GM12878 (cell line): ENCODE measurements around the gene VCAN. TPM values are rescaled to one million over a fixed set of nuclear protein-coding genes. Genes with fewer than 3 reads are reported as not detected.

ENCODE experiments used
- ATAC-seq: fragments of 200-7000 bp; cut with Tn5 transposase; 3 replicates; pipeline ENCODE4 v1.9.1; 2020; ENCODE audit warnings: mild to moderate bottlenecking, moderate library complexity
- BruUV-seq: library from RNA; stranded (reverse); fragments of 400-500 nt; replicated peaks from 2 replicates; lab custom pipeline; 2021; lab: Mats Ljungman, UMichigan
- CTCF ChIA-PET: fragments of 300-600 bp; sonication (Branson Sonifier 250); formaldehyde crosslinking; extraction: SDS; loops from one replicate; lab custom pipeline; 2021; ENCODE audit warnings: inconsistent platforms; lab: Yijun Ruan, JAX
- POLR2A ChIA-PET: fragments of 350-600 bp; formaldehyde crosslinking; extraction: SDS; loops from one replicate; lab custom pipeline; 2021; ENCODE audit warnings: inconsistent platforms; lab: Charles Lee
- RAD21 ChIA-PET: fragments of 300-600 bp; sonication (Branson Sonifier 250); formaldehyde crosslinking; loops from one replicate; lab custom pipeline; 2023; ENCODE audit warnings: antibody characterized with exemption; ENCODE audit not compliant: unreplicated experiment; lab: Charles Lee
- SMC1A ChIA-PET: fragments of 300-600 bp; sonication (Branson Sonifier 250); formaldehyde crosslinking; loops from one replicate; lab custom pipeline; 2023; ENCODE audit not compliant: unreplicated experiment, uncharacterized antibody; lab: Charles Lee
- DNase-seq: peaks from one replicate; pipeline ENCODE4 v3.0.0-alpha.2; 2011; ENCODE audit warnings: low read depth, low spot score
- FAIRE-seq: peaks from 3 replicates; lab custom pipeline; 2011; peaks lifted over from hg19 to GRCh38; lab: Jason Lieb, UNC
- H2AFZ ChIP-seq: 2 replicates; pipeline ENCODE4 v1.6.0; 2011; ENCODE audit warnings: low read depth, low read length, control low read depth; ENCODE audit not compliant: control insufficient read depth
- H3K27ac ChIP-seq: 2 replicates; pipeline ENCODE4 v1.5.1; 2011; ENCODE audit warnings: control low read depth; ENCODE audit not compliant: control insufficient read depth, insufficient read depth
- H3K27me3 ChIP-seq, 2 experiments: replicated peaks in 1 of 2; 2 replicates each; pipeline versions ENCODE4 v1.6.0 to v1.6.1; 2011; ENCODE audit warnings: low read length in 1 of 2; ENCODE audit not compliant: control insufficient read depth in 2 of 2, insufficient read depth in 2 of 2
- H3K36me3 ChIP-seq, 2 experiments: 2 replicates each; pipeline ENCODE4 v1.5.1; 2011; ENCODE audit warnings: low read length in 1 of 2; ENCODE audit not compliant: control insufficient read depth in 2 of 2, insufficient read depth in 2 of 2
- H3K4me1 ChIP-seq: 2 replicates; pipeline ENCODE4 v1.6.1; 2011; ENCODE audit warnings: mild to moderate bottlenecking, low read length, moderate library complexity, mixed read lengths; ENCODE audit not compliant: control insufficient read depth, insufficient read depth
- H3K4me2 ChIP-seq: 2 replicates; pipeline ENCODE4 v1.6.0; 2011; ENCODE audit warnings: control low read depth; ENCODE audit not compliant: control insufficient read depth, insufficient read depth
- H3K4me3 ChIP-seq: fragments of 200-600 bp; sonication (generic); 2 replicates; pipeline ENCODE4 v1.5.1; 2016
- H3K79me2 ChIP-seq: 2 replicates; pipeline ENCODE4 v1.6.0; 2011; ENCODE audit warnings: low read length; ENCODE audit not compliant: control insufficient read depth, insufficient read depth
- H3K9ac ChIP-seq: 2 replicates; pipeline ENCODE4 v1.8.0; 2011; ENCODE audit warnings: low read length, control low read depth, mixed read lengths; ENCODE audit not compliant: control insufficient read depth, insufficient read depth
- H3K9me3 ChIP-seq: replicated peaks from 3 replicates; pipeline ENCODE4 v1.5.1; 2011; ENCODE audit warnings: mild to moderate bottlenecking, low read length; ENCODE audit not compliant: control insufficient read depth, insufficient read depth
- H4K20me1 ChIP-seq: 2 replicates; pipeline ENCODE4 v1.6.0; 2011; ENCODE audit not compliant: control insufficient read depth, insufficient read depth
- ATF7 ChIP-seq: fragments of 450-650 bp; IDR thresholded peaks from 2 replicates; pipeline ENCODE4 v1.6.1; 2016; ENCODE audit warnings: low read depth, mild to moderate bottlenecking
- CBX5 ChIP-seq: sonication (generic); IDR thresholded peaks from 2 replicates; pipeline ENCODE4 v1.6.1; 2016; ENCODE audit warnings: low read depth, moderate library complexity, mild to moderate bottlenecking, inconsistent platforms
- CEBPB ChIP-seq, 2 experiments: fragments of 150-350 bp in 1 of 2; IDR thresholded peaks; 2 replicates each; pipeline ENCODE4 v1.6.1; 2012 to 2014; ENCODE audit warnings: low read depth in 2 of 2, low read length in 2 of 2, borderline replicate concordance in 1 of 2, inconsistent platforms in 1 of 2
- CREM ChIP-seq: IDR thresholded peaks from 2 replicates; pipeline ENCODE4 v1.6.1; 2014; ENCODE audit warnings: antibody characterized with exemption, low read depth
- DPF2 ChIP-seq: fragments of 450-650 bp; IDR thresholded peaks from 2 replicates; pipeline ENCODE4 v1.6.1; 2017; ENCODE audit warnings: mild to moderate bottlenecking
- EED ChIP-seq: sonication (generic); IDR thresholded peaks from 2 replicates; pipeline ENCODE4 v1.6.1; 2016; ENCODE audit warnings: antibody characterized with exemption, low read depth
- FOS ChIP-seq: IDR thresholded peaks from 3 replicates; pipeline ENCODE4 v1.6.1; 2011; ENCODE audit warnings: borderline replicate concordance; ENCODE audit not compliant: insufficient read length; ENCODE audit errors: extremely low read depth
- HDAC2 ChIP-seq: fragments of 200-600 bp; sonication (generic); IDR thresholded peaks from 2 replicates; pipeline ENCODE4 v1.6.1; 2017
- JUND ChIP-seq: IDR thresholded peaks from 2 replicates; pipeline ENCODE4 v1.6.1; 2012; ENCODE audit warnings: low read depth, mild to moderate bottlenecking, low read length, improper control_type of control experiment, moderate library complexity
- KLF5 ChIP-seq: fragments of 450-650 bp; IDR thresholded peaks from 2 replicates; pipeline ENCODE4 v1.6.1; 2014; ENCODE audit warnings: mild to moderate bottlenecking; ENCODE audit not compliant: partially characterized antibody
- PAX8 ChIP-seq: fragments of 450-650 bp; IDR thresholded peaks from 2 replicates; pipeline ENCODE4 v1.6.1; 2017; ENCODE audit warnings: mild to moderate bottlenecking, moderate library complexity
- POLR2AphosphoS2 ChIP-seq: IDR thresholded peaks from 2 replicates; pipeline ENCODE4 v1.6.1; 2011; ENCODE audit warnings: low read depth, mild to moderate bottlenecking, low read length, improper control_type of control experiment, moderate library complexity
- RB1 ChIP-seq: fragments of 450-650 bp; formaldehyde crosslinking; IDR thresholded peaks from 2 replicates; pipeline ENCODE4 v1.6.1; 2017; ENCODE audit warnings: mild to moderate bottlenecking, borderline replicate concordance
- SIX5 ChIP-seq: IDR thresholded peaks from 2 replicates; pipeline ENCODE4 v1.6.1; 2011; ENCODE audit warnings: mild to moderate bottlenecking, low read depth, low read length, moderate library complexity; ENCODE audit not compliant: severe bottlenecking
- TCF7 ChIP-seq: IDR thresholded peaks from 2 replicates; pipeline ENCODE4 v1.6.1; 2014; ENCODE audit warnings: antibody characterized with exemption, borderline replicate concordance
- ZBED1 ChIP-seq: IDR thresholded peaks from 2 replicates; pipeline ENCODE4 v1.6.1; 2016; ENCODE audit warnings: borderline replicate concordance
- ZNF24 ChIP-seq: fragments of 450-650 bp; IDR thresholded peaks from 2 replicates; pipeline ENCODE4 v1.6.1; 2017; ENCODE audit warnings: antibody characterized with exemption, mild to moderate bottlenecking
- WGBS: methylation state at CpG from one replicate; pipeline ENCODE4 v1.1.6; 2016; ENCODE audit warnings: low lambda C conversion rate; ENCODE audit not compliant: insufficient replicate concordance, insufficient coverage; ENCODE audit errors: missing lambda C conversion rate; 5-methylcytosine and 5-hydroxymethylcytosine counted together
- in situ Hi-C: fragments of 300-500 bp; cut with MboI; formaldehyde crosslinking; loops from 9 replicates; pipeline ENCODE4 v1.14.3; 2018; ENCODE audit warnings: mixed read lengths
- intact Hi-C: fragments of 100-400 bp; cut with micrococcal nuclease; formaldehyde crosslinking; loops from one replicate; pipeline ENCODE4 v1.14.2; 2022; ENCODE audit not compliant: unreplicated experiment
- polyA plus RNA-seq, 11 experiments: library from polyadenylated mRNA; depleted of rRNA in 4 of 11; unstranded in 6 of 11; stranded (reverse) in 5 of 11; fragments of >200 nt; fragmentation: Nextera tagmentation in 4 of 11; fragmentation: Illumina TruSeq in 1 of 11; extraction: Ambion mirVana in 4 of 11; extraction: Trizol in 1 of 11; gene quantifications; 1 replicate in 1 of 11; 2 replicates in 10 of 11; pipeline versions ENCODE4 v1.2.1 to v1.2.3, GENCODE V29; 2011 to 2016; ENCODE audit warnings: inconsistent platforms in 2 of 11, missing spikeins in 2 of 11, low read depth in 1 of 11
- total RNA-seq, 4 experiments: library from RNA; depleted of rRNA in 3 of 4; stranded (reverse); fragments of >200 nt in 3 of 4; fragmentation: Illumina TruSeq in 1 of 4; extraction: Trizol in 1 of 4; gene quantifications; 2 replicates each; pipeline versions ENCODE4 v1.2.1 to v1.2.3, GENCODE V29; 2013 to 2021
- TF ChIP-seq, protein P1 (sequence below): fragments of 450-650 bp; formaldehyde crosslinking; IDR thresholded peaks from 2 replicates; pipeline ENCODE4 v1.4.0; 2022; ENCODE audit warnings: mild to moderate bottlenecking, moderate library complexity
- TF ChIP-seq, protein P2 (sequence below): fragments of 450-650 bp; IDR thresholded peaks from 2 replicates; pipeline ENCODE4 v1.6.1; 2016; ENCODE audit warnings: mild to moderate bottlenecking, moderate library complexity, borderline replicate concordance

The VCAN gene
- total and polyA plus RNA-seq, 10 of the 15 experiments (the other 5 are each of a cell fraction or from before 2014, with no cell fraction given) = 1.2 to 15.2 (median 4.5) TPM

DNA sequence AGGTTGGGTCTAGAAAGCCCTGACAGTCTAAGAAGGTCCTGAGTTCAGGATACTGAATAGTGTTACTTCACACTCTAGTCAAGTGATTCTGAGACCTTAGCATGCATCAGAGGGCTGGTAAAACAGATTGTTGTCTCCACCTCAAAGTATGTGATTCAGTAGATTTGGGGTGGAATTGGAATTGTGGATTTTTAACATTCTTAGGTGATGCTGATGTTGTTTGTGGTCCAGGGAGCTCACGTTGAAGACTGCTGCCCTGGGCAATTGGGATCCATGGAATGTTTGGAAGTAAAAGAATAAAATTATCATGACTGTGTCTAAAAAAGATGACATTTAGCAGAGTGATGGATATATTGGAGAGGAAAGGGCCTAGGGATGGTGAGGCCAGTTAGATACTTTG is 75.6 kb downstream of the VCAN start:
- no peak overlapping the region for H3K4me2 ChIP-seq
- no peaks in the 10 kb centered on the region for H3K79me2 ChIP-seq
- DNase-seq = no peak
- no peaks in the 10 kb centered on the region for H3K4me1 ChIP-seq
- H3K27ac ChIP-seq = no peak overlapping the region
- intact Hi-C loops = no loop called here
- H3K4me3 ChIP-seq = no peak overlapping the region
- ChIA-PET CTCF (no interaction called here), RAD21 (no interaction called here), SMC1A (interaction anchor here (1.0 kb wide), 1 partner anchor 12 kb away, joined by 4 read pairs; no protein-coding TSS in a partner anchor), POLR2A (no interaction called here)
- BruUV-seq = no TSS peak
- no peak for FAIRE-seq
- TF ChIP-seq ZNF24 (no peak), DPF2 (no peak), RB1 (no peak), CEBPB (IDR thresholded peaks at IDR 0.05; ENCODE audit: borderline replicate concordance in 1 of 2, low read depth in 2 of 2, low read length in 2 of 2) (no peak), POLR2AphosphoS2 (no peak), PAX8 (no peak), SIX5 (no peak), FOS (no peak), KLF5 (no peak), TCF7 (no peak), CBX5 (no peak), HDAC2 (no peak), ZBED1 (no peak), EED (no peak), JUND (no peak), CREM (no peak), ATF7 (no peak)
- TF ChIP-seq, protein P1, sequence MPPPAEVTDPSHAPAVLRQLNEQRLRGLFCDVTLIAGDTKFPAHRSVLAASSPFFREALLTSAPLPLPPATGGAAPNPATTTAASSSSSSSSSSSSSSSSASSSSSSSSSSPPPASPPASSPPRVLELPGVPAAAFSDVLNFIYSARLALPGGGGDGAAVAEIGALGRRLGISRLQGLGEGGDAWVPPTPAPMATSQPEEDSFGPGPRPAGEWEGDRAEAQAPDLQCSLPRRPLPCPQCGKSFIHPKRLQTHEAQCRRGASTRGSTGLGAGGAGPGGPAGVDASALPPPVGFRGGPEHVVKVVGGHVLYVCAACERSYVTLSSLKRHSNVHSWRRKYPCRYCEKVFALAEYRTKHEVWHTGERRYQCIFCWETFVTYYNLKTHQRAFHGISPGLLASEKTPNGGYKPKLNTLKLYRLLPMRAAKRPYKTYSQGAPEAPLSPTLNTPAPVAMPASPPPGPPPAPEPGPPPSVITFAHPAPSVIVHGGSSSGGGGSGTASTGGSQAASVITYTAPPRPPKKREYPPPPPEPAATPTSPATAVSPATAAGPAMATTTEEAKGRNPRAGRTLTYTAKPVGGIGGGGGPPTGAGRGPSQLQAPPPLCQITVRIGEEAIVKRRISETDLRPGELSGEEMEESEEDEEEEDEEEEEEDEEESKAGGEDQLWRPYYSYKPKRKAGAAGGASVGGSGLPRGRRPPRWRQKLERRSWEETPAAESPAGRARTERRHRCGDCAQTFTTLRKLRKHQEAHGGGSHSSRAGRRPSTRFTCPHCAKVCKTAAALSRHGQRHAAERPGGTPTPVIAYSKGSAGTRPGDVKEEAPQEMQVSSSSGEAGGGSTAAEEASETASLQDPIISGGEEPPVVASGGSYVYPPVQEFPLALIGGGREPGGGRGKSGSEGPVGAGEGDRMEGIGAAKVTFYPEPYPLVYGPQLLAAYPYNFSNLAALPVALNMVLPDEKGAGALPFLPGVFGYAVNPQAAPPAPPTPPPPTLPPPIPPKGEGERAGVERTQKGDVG (CRISPR knock-in tag) = no peak
- TF ChIP-seq, protein P2, sequence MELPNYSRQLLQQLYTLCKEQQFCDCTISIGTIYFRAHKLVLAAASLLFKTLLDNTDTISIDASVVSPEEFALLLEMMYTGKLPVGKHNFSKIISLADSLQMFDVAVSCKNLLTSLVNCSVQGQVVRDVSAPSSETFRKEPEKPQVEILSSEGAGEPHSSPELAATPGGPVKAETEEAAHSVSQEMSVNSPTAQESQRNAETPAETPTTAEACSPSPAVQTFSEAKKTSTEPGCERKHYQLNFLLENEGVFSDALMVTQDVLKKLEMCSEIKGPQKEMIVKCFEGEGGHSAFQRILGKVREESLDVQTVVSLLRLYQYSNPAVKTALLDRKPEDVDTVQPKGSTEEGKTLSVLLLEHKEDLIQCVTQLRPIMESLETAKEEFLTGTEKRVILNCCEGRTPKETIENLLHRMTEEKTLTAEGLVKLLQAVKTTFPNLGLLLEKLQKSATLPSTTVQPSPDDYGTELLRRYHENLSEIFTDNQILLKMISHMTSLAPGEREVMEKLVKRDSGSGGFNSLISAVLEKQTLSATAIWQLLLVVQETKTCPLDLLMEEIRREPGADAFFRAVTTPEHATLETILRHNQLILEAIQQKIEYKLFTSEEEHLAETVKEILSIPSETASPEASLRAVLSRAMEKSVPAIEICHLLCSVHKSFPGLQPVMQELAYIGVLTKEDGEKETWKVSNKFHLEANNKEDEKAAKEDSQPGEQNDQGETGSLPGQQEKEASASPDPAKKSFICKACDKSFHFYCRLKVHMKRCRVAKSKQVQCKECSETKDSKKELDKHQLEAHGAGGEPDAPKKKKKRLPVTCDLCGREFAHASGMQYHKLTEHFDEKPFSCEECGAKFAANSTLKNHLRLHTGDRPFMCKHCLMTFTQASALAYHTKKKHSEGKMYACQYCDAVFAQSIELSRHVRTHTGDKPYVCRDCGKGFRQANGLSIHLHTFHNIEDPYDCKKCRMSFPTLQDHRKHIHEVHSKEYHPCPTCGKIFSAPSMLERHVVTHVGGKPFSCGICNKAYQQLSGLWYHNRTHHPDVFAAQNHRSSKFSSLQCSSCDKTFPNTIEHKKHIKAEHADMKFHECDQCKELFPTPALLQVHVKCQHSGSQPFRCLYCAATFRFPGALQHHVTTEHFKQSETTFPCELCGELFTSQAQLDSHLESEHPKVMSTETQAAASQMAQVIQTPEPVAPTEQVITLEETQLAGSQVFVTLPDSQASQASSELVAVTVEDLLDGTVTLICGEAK = no peak
- H2AFZ ChIP-seq = no peak overlapping the region
- H3K9ac ChIP-seq = no peak overlapping the region
- in situ Hi-C loops = no loop called here
- H3K27me3 ChIP-seq = no peaks in the 10 kb centered on the region
- H3K9me3 ChIP-seq = no peaks in the 10 kb centered on the region
- no peak for ATAC-seq
- H4K20me1 ChIP-seq = no peaks in the 10 kb centered on the region
- H3K36me3 ChIP-seq = no peaks in the 10 kb centered on the region
- WGBS = 4% methylated on average over 1 of the region's 1 CpG
